COLO668 (cell line): Measurements from ENCODE around the gene PSMD2.
"Not testable (repeated sequence)": the region's sequence is repeated elsewhere in the genome, so short reads cannot be mapped to it uniquely, and the experiment has no call there.

Experiments used
- DNase-seq: peaks from one replicate; lab custom pipeline; 2025; ENCODE audit not compliant: unreplicated experiment; lab: John Stamatoyannopoulos, UW

Gene PSMD2

GRCh38 chr3:184298759-184299487, at the start of gene PSMD2:
Gene PSMD2, plus strand, starts transcription at chr3:184299241. Its CDS starts 26 bp downstream, at chr3:184299267.
- peak; percentile 95 for DNase-seq

DNA sequence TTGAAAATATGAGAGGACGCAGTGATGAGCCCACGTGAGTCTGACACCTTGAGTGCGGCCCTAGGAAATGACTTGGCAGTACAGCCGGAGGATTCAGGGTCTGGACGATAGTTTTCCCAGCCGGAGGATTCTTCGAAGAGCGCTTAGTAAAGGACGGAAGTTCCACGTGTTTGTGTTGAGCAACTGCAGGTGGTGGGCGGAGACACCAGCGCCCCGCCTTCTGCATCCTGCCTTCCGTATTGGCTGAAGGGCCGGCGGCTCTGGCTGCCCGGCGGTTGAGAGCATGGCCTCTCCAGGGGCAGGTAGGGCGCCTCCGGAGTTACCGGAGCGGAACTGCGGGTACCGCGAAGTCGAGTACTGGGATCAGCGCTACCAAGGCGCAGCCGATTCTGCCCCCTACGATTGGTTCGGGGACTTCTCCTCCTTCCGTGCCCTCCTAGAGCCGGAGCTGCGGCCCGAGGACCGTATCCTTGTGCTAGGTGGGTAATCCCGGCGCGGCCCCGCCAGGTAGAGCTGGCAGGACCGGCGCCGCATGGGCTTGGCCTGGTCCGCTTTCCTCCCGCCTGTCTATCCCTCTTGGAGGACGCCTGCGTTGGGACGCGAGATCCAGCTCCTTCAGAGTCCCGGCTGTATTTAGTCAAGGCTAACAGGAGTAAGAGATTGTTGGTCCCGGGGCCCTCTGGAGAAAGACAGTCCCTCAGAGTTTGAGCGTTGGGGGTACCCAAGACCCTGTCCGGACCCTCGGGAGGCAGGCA, 49.5 kb upstream of the PSMD2 start, which contains the start of gene EEF1AKMT4:
TSS of gene EEF1AKMT4 (plus strand) at position 261 of the 755 bp plus-strand sequence. CDS start at position 284, 23 bp downstream.
- DNase-seq, result peak; percentile 94

GRCh38 chr3:184250167-184250828, 48.7 kb upstream of the PSMD2 start:
- DNase-seq, result peak; percentile 87

DNA sequence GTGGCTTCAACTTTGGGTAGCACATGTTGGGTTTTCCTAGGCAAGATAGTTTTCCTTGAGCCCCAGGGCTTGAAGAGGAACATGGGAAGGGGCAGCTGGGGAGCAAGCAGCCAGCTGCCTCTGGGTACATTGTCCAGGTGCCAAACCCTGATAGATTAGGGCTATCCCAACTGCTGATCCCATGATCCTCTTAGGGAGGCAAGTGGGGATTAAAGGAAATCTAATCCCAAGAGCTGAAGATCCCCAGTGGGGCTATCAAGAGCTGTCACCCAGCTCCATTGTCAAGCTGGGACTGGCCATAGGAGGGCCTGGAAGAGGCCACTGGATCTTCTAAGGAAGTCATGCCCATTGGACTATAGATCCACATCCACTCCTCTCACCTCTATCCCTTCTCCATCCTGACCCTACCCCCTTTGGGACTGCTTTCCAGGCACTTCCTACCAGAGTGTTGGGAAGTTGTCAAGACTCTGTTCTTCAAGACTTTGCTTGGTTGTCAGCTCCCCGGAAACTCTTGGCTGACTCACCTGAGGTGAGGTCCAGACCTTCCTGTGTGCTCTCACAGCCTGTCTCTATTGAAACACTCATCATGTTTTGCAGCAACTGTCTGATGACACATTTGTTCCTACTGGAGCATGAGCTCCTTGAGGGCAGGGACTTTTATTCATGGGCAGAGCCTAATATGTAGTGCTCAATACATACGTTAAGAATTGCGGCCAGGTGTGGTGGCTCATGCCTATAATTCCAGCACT, 43.6 kb upstream of the PSMD2 start:
- DNase-seq, result no peak

GRCh38 chr3:184257083-184257915, 41.7 kb upstream of the PSMD2 start:
- no peak for DNase-seq

- no peak for DNase-seq
These were observed 40.1 kb upstream of the PSMD2 start for GRCh38 chr3:184258926-184259325.

DNA sequence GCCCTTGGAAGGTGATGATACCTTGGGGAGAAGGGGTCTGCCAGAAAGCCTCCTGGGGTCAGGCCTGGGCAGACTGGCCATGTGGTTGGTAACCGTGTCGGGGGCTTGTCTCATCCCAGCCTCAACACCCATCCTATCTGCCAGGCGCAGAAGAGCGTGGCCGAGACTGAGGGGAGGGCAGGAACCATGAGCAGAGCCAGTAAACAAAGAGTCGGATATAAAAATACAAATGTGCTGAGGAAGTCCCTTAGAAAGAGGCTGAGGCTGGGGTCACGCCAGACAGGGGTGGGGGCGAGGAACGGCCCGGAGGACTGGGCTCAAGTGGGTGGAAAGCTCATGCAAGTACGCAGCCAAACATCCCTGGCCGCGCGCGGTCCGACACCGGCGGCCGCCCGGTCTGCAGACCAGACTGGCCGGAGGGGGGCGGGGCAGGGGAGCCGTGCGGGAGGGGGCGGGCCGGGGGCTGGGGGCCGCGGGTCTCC, 39.6 kb upstream of the PSMD2 start:
- no peak for DNase-seq

DNA sequence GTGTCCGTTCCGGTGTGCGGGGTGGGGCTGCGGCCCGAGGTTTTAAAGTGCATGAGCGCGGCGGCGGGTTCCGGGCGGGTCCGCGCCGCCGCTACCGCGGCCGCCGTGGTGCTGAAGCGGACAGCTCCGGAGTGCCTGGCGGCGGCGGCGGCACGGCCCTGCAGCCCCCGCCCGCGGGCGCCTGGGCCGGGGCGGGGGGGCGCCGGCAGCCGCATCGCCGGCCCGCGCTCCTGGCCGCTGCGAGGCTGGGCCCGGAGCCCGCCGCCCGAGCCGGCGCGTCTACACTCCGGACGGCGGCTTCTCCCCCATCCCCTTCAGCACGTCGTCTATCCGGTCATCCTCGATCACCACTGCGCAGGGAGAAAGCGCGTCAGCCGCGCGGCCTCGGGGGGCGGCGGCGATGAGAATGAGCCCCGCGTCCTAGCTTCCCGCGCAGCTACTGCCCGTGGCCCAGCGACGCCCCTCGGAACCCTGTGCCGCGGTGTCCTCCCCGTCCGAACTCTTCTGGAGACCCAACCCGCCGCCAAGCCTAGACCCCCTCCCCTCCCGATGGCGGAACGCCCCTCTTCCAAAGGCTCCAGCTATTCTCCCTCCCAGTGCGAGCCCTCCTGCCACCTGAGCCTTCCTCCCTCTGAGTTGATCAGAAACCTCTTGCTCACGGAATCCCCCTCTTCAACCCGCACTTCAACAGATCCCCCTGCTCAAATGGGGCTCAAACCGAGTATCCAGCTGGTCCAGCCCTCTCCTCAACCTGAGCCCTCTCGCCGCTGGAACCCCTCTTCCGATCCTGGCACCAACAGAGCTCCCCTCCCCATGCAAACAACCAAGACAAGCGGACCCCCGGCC, 38.9 kb upstream of the PSMD2 start:
- DNase-seq, result peak; percentile 54

- peak; percentile 33 for DNase-seq
These were observed 38.2 kb upstream of the PSMD2 start for GRCh38 chr3:184260724-184261269.

DNA sequence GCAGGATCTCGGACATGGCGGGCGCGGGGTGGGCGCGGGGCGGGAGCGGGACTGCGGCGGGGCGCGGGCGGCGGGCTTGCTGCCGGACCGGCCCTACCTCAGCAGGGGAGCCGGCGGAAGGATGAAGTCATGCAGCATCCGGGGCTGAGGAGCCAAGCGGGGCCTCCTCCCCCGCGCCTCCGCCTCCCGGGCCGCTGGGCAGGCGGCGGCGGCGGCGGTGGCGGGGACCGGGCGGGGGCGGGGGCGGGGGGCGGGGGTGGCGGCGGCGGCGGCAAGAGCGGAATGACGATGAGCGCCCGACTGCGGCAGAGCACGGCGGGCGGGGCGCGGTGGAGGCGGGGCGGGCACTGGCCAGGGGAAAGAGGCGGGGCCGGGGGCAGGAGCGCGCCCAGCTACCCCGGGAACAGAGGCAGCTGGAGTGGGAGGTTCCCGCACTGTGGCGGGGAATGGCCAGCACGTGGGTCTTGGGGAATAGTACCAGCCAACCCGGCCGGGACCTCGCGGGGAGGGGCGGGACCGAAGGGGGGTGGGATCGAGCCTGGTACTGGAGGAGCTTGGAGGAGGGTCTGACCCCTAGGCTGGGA, 37.7 kb upstream of the PSMD2 start, which contains the start of gene CAMK2N2:
TSS of gene CAMK2N2 (minus strand) at position 284 of the 584 bp plus-strand sequence. CDS start at position 16, 268 bp downstream.
- DNase-seq, result peak; percentile 85

- peak; percentile 68 for DNase-seq
These were observed 36.9 kb upstream of the PSMD2 start for GRCh38 chr3:184261854-184262763.

DNA sequence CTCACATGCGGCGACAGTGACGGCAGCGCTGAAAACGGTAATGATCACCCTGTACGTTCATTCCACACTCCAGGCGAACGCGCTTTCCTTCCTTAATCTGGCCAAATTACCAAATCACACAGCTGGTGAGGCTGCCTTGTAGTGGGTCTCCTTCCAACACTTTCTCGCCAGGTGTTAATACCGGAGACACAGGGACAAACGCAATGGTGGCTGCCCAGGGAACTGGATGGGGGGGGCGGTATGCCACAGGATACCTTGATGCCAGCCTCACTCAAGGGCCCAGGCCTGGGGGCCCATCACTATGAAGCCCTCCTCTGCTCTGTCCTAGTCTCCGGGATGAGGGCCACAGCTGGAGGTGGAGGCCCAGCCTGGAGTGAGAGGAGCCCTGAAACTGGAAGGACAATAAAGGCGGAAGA, 36.3 kb upstream of the PSMD2 start:
- DNase-seq, result no peak

GRCh38 chr3:184267249-184267648, 31.8 kb upstream of the PSMD2 start:
- DNase-seq, result not testable (repeated sequence)

GRCh38 chr3:184272269-184272668, 26.8 kb upstream of the PSMD2 start:
- DNase-seq, result no peak

- DNase-seq, result no peak
These were observed 23.7 kb upstream of the PSMD2 start for GRCh38 chr3:184275381-184275701.

- peak; percentile 2 for DNase-seq
These were observed 22.8 kb upstream of the PSMD2 start, which contains the start of gene ECE2 for GRCh38 chr3:184275961-184276910. Gene ECE2, plus strand, starts transcription at chr3:184276022. Its CDS starts 132 bp downstream, at chr3:184276154.
